Activated naive CD8-positive, alpha-beta T cell treated with anti-CD3 and anti-CD28 coated beads, Interleukin-2, amount 50 U/mL, for 24 hours (primary cell): Measurements from ENCODE around the gene SPRY1.
A peak's percentile ranks its signal among the peaks of the same experiment; 100 is the strongest.

Experiments used
- ATAC-seq: fragments of 150-1000 bp; cut with Tn5 transposase; one replicate; pipeline ENCODE4 v1.10.0; 2021
- DNase-seq: peaks from one replicate; pipeline ENCODE4 v3.0.0; 2021
- H3K27ac Mint-ChIP-seq: one replicate; pipeline ENCODE4 v1.8.0; 2021; ENCODE audit warnings: mild to moderate bottlenecking, mixed read lengths
- H3K27me3 Mint-ChIP-seq: one replicate; pipeline ENCODE4 v1.8.0; 2021; ENCODE audit warnings: mixed read lengths
- H3K36me3 Mint-ChIP-seq: one replicate; pipeline ENCODE4 v1.8.0; 2021; ENCODE audit warnings: low read depth, mixed read lengths
- H3K4me1 Mint-ChIP-seq: one replicate; pipeline ENCODE4 v1.8.0; 2021; ENCODE audit warnings: mixed read lengths
- H3K4me3 Mint-ChIP-seq: one replicate; pipeline ENCODE4 v1.8.0; 2021; ENCODE audit warnings: mild to moderate bottlenecking, moderate library complexity, mixed read lengths
- H3K9me3 Mint-ChIP-seq: one replicate; pipeline ENCODE4 v1.8.0; 2021; ENCODE audit warnings: mixed read lengths

The SPRY1 gene

DNA sequence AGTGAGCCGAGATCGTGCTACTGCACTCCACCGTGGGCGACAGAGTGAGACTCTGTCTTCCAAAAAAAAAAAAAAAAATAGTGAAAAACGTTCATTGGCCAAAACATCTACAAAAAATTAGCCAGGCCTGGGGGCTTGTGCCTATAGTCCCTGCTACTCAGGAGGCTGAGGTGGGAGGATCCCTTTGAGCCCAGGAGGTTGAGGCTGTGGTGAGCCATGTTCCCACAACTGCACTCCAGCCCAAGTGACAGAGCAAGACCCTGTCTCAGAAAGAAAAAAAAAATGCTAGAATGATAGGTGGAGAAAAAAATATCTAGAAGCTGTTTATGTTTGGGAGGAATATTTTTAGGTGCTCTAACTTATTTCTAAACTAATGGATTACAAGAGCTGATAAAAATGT is 14.9 kb downstream of the SPRY1 start:
- Mint-ChIP-seq H3K27me3 (no peaks in the 10 kb centered on the region), H3K4me3 (peak overlapping the region; percentile 44), H3K9me3 (no peaks in the 10 kb centered on the region), H3K4me1 (peaks cover 53% of the 10 kb centered on the region), H3K36me3 (peaks cover 6% of the 10 kb centered on the region), H3K27ac (peak overlapping the region; percentile 88)
- no peak for ATAC-seq
- DNase-seq: no peak

DNA sequence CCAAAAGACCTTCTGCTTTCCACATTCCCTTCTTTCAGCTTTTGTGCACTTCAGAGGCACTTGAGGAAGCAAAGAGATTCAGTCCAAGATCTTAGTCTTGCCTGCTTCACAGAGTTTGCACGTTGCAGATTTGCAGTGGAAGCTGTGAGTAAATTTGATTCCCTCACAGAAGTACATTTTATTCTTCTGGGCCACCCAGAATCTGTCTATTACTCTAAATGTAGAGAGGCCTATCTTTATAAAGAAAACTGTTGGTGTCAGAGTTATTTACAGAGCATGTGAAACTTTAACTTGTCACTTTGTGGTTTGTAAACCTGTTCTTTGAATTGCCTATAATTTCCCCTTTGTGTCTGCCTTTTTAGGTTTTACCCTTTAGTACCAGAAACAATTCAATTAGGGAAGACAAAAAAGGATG is 15.5 kb downstream of the SPRY1 start:
- H3K36me3 Mint-ChIP-seq: peaks cover 2% of the 10 kb centered on the region
- H3K4me1 Mint-ChIP-seq: peaks cover 58% of the 10 kb centered on the region
- H3K27me3 Mint-ChIP-seq: no peaks in the 10 kb centered on the region
- no peaks in the 10 kb centered on the region for H3K9me3 Mint-ChIP-seq
- H3K27ac Mint-ChIP-seq: peak overlapping the region; percentile 88
- DNase-seq: no peak
- H3K4me3 Mint-ChIP-seq: peak overlapping the region; percentile 62
- peak; percentile 44 for ATAC-seq

DNA sequence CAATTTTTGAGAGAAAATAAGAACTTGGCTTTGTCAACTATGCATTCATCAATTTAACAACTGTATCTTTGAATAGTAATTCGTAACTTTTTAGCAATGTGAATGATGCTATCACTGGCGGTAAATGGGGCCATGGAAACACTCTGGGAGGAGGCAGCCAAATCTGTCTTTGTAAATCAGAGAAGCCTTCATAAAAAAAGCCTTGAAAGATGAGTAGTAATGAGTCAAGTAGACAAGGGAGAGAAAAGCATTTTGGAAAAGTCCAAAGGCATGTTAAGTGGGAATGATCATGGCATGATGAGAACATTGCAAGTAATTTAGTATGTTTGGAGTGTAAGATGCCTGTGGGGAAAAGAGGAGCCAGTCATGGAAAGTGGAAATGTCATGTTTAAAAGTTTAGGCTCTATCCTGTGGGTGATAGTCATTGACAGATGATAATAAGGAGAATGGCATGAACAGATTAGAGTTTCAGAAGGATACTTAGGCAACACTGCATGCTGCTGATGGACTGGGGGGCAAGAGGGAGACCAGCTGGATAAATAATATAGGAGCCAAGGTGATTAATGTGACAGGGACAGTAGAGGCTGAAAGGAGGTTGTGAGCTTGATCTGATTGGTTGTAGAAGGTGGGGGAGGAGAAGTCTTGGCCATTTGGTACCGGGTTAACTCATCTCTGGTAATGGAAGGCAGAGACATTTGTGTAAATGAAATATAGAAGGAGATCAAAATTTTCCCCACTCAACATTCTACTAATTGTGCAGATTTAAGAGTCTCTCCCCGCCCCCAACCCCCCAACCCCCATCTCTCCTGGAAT is 16.3 kb downstream of the SPRY1 start:
- H3K4me3 Mint-ChIP-seq: peak overlapping the region; percentile 62

DNA sequence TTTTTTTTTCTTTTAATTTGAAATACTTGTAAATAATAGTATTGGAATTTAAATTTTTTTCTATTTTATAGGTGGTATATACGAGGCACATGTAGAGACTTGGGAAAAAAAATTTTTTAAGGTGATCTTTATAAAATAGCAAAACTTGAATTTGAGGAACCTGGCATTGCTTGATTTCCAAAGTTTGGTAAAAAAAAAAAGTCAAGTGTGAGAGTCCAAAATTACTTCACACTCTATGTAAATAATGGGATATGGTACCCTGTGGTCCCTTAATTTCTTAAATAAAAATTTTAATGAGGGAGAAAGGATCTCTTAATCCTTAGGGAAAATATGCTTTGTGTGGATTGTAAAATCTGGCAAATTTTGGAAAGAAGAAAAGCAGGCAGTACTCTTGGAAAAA is 19.0 kb downstream of the SPRY1 start:
- Mint-ChIP-seq H3K9me3 (peaks cover 3% of the 10 kb centered on the region), H3K27me3 (no peaks in the 10 kb centered on the region), H3K4me3 (peak overlapping the region; percentile 9), H3K4me1 (peaks cover 83% of the 10 kb centered on the region), H3K36me3 (peaks cover 2% of the 10 kb centered on the region), H3K27ac (peak overlapping the region; percentile 93)
- DNase-seq (no peak), ATAC-seq (no peak)

More for the DNA sequence above, 16.3 kb downstream of the SPRY1 start:
- Mint-ChIP-seq H3K27ac (peak overlapping the region; percentile 88), H3K9me3 (no peaks in the 10 kb centered on the region), H3K4me1 (peaks cover 62% of the 10 kb centered on the region), H3K36me3 (no peaks in the 10 kb centered on the region), H3K27me3 (no peaks in the 10 kb centered on the region)
- ATAC-seq (peak; percentile 1), DNase-seq (no peak)

DNA sequence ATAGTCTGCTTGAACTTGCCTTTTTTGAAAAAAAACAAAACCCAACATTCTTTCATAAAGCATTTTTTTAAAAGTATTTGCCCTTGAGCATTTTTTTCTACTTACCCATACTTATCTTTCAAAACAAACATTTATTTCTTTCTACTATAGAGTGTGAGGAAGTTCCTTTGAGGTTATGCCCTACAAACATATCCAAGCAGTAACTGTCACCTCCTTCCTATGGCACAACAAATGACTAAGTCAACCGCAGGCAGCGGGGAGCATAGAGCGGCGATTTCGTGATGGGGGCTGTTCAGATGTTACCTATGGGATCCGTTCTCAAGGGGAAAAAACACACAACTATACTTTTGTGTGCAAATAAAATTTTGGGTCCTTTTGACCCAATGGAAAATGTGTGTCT is 19.4 kb downstream of the SPRY1 start:
- Mint-ChIP-seq H3K4me3 (peak overlapping the region; percentile 9), H3K27ac (peak overlapping the region; percentile 93), H3K4me1 (peaks cover 86% of the 10 kb centered on the region), H3K27me3 (no peaks in the 10 kb centered on the region), H3K9me3 (peaks cover 3% of the 10 kb centered on the region), H3K36me3 (peaks cover 2% of the 10 kb centered on the region)
- DNase-seq (peak; percentile 68), ATAC-seq (peak; percentile 81)

DNA sequence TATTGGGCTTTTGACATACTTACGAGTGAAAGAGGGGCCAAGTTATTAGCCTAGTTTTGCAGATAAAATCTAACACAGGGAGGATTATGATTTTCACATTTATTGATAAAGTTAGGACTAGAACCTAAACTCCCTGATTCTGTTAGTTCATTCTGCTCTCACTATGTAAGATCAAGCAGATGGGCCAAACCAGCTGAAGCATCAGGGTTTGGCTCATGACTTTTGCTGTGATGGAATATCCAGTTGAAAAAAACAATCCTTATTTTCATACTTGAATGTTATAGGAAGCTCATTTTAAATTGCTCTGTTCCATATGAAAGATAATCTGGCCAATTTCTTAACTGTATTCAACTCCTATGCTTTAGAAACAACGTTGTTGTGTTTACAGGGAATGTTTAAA is 21.2 kb downstream of the SPRY1 start:
- H3K27me3 Mint-ChIP-seq: no peaks in the 10 kb centered on the region
- ATAC-seq: no peak
- peaks cover 2% of the 10 kb centered on the region for H3K36me3 Mint-ChIP-seq
- H3K9me3 Mint-ChIP-seq: peaks cover 3% of the 10 kb centered on the region
- DNase-seq: no peak
- H3K4me3 Mint-ChIP-seq: no peak overlapping the region
- H3K27ac Mint-ChIP-seq: peak overlapping the region; percentile 93
- H3K4me1 Mint-ChIP-seq: peaks cover 88% of the 10 kb centered on the region

DNA sequence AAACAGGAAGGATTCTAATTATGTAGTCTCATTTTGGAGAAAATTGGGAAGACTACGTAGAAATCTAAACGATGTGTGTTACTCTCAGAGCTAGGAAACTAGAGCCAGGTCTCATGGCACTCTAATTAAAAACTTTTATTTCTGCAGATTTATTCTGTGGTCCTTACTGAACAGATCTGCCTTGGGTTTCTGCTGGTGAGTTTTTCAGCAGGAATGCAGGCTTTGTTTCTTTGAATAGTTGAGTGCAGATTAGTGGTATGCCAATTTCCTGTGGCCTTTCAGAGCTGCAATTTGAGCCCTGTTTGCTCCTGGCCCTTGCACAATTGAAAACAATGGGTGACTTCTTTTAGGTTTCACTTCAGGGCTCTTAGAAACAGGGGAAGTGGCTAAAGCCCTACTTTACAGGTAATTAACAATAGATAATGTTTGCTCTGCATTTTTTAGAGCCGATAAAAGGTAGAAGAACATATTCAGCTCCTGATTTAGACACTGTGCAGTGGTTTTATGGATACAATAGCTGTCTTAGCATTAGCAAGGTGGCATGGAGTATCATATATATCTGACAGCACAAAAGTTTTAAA is 21.8 kb downstream of the SPRY1 start:
- Mint-ChIP-seq H3K4me3 (no peak overlapping the region), H3K27ac (peak overlapping the region; percentile 93), H3K27me3 (no peaks in the 10 kb centered on the region), H3K9me3 (peaks cover 3% of the 10 kb centered on the region), H3K4me1 (peaks cover 88% of the 10 kb centered on the region), H3K36me3 (peaks cover 2% of the 10 kb centered on the region)
- no peak for DNase-seq
- ATAC-seq: no peak

DNA sequence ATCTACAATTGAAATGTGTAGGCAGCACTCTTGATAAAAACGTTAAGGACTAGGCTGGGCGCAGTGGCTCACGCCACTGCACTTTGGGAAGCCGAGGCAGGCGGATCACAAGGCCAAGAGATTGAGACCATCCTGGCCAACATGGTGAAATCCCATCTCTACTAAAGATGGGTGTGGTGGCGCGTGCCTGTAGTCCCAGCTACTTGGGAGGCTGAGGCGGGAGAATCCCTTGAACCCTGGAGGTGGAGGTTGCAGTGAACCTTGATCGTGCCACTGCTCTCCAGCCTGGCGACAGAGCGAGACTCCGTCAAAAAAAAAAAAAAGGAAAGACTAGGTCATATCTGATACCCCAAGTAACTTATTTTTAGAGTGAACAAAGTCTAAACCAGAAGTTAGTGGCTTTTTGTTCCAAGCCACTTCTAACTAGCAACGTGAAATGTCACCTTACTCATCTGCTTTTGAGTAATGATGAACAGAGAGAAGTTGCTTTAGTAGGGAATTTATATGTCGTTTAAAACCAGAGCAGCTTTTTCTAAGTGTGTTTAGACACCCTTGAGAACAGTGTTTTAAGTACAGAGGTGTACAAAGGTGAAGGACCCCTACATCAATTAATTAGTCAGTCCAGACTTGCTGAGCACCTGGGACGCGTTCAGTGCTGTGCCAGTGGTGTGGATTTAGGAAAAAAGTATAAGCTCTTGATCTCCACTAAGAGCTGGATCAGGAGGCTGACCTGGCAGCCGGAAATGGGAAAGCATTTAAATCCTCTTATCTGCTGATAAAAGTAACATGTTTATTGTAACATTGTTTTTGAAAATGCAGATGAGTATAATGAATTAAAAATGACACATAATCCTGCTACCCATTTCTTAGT is 23.5 kb downstream of the SPRY1 start:
- no peaks in the 10 kb centered on the region for H3K27me3 Mint-ChIP-seq
- H3K4me1 Mint-ChIP-seq: peaks cover 91% of the 10 kb centered on the region
- ATAC-seq (peak; percentile 53), DNase-seq (peak; percentile 34)
- peak overlapping the region; percentile 75 for H3K4me3 Mint-ChIP-seq
- peaks cover 3% of the 10 kb centered on the region for H3K9me3 Mint-ChIP-seq
- H3K27ac Mint-ChIP-seq: peak overlapping the region; percentile 93
- H3K36me3 Mint-ChIP-seq: peaks cover 2% of the 10 kb centered on the region

DNA sequence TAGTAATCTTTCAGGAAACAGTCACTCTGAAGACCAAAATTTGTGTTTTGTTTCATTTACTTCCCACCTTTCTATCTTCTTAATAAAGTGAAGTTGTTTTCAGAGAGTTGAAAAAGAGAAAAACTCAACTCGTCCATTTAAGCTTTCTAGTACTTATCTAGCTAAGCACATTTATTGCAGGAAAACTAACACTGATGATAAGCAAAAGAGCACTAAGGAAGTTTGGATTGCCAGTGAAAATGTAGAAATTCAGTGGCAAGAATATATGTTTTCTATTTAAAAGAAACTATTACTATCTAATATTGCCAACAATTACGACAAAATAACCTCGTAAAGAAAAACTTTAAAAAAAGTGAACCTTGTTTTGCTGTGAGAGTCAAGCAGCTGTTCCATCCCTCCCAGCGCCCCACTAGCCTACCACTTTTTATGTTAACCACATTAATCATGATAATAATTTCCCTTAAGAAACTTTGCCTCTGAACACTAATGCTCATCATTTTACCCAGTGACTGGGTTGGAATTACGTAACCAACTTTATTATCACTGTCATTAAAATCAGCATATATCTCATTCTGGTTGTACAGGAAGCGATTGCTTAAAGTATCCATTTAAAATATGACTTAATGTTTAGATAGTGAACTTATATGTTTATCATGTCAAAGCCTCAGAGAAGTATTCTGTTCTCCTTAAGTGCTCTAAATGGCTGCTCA is 24.8 kb downstream of the SPRY1 start:
- Mint-ChIP-seq H3K27ac (peak overlapping the region; percentile 93), H3K27me3 (no peaks in the 10 kb centered on the region), H3K4me3 (peak overlapping the region; percentile 77), H3K4me1 (peaks cover 87% of the 10 kb centered on the region), H3K9me3 (peaks cover 13% of the 10 kb centered on the region), H3K36me3 (peaks cover 8% of the 10 kb centered on the region)
- peak; percentile 26 for ATAC-seq
- no peak for DNase-seq

DNA sequence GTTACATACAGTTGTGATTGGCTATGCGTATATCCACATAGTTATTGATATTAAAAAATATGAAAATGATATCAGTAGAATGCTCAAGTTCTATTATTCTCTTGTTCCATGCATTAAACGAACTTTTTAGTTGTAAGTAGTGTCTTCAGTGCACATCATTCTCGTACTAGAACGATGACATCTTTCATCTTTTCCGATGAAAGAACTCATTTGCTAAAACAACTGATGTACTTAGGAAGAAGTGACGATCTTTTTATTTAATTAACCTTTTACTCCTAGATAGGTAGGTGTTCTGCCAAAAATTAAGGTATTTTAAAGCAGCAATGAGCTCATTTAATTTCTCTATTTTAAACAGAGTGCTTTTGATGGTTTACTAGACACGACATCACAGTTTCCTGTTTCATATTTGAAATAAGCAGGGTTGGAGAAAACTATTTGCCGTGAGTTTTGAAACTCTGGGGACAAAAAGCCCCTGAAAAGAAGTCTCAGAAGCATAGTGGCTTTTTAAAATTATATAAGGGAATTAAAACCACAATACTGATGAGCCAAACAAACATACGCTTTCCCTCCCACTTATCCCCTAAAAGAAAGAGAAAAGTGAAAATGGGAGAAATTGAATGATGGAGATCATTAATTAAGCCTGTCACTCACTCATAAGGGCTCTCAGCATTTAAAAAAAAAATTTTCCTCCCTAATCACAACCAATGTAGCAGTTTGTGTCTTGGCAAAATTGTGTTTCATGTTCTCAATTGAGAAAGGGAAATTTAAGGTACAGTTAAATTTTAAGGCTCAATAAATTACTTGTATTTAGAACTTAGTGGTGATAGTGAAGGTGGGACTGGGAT is 25.6 kb downstream of the SPRY1 start:
- Mint-ChIP-seq H3K4me1 (peaks cover 79% of the 10 kb centered on the region), H3K27ac (peak overlapping the region; percentile 93), H3K36me3 (peaks cover 13% of the 10 kb centered on the region), H3K4me3 (peak overlapping the region; percentile 77), H3K9me3 (peaks cover 19% of the 10 kb centered on the region), H3K27me3 (no peaks in the 10 kb centered on the region)
- peak; percentile 62 for ATAC-seq
- DNase-seq: no peak

DNA sequence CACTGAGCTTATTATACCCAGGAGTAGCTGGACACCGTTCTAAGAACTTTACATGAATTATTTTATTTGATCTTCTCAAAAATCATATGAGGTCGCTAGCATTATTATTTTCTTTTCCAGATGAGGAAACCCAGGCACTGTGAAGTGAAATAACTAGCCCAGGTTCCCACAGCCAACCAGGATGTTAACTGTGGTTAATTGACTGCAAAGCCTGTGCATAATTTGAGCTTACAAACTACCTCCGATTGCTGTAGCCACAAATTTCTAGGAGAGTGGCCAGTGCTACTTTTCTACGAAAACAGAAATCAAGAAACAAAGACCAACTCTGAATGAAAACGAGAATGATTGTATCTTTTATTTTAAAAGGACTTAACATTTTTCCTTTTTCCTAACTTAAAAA is 27.2 kb downstream of the SPRY1 start:
- peak overlapping the region; percentile 77 for H3K4me3 Mint-ChIP-seq
- ATAC-seq: no peak
- H3K36me3 Mint-ChIP-seq: peaks cover 27% of the 10 kb centered on the region
- H3K9me3 Mint-ChIP-seq: peaks cover 33% of the 10 kb centered on the region
- DNase-seq: no peak
- peak overlapping the region; percentile 93 for H3K27ac Mint-ChIP-seq
- H3K4me1 Mint-ChIP-seq: peaks cover 64% of the 10 kb centered on the region
- no peaks in the 10 kb centered on the region for H3K27me3 Mint-ChIP-seq

DNA sequence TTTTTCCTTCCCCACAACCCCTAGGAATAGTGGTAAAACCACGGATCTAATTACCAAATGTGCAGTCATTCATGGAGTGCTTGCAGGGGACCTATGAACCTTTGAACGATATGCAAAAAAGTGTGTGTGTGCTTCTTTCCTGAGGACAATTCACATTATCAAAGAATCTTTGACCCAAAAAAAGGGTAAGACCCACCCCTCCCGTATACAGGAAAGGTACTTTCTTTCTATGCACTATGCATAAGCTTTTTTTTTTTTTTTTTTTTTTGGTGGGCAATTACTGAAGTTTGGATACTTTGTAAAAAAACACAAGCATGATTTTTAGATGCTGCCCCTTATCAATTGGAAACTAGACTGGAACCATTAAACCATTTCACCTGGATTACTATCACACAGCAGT is 31.4 kb downstream of the SPRY1 start:
- H3K9me3 Mint-ChIP-seq: peaks cover 36% of the 10 kb centered on the region
- no peak for DNase-seq
- H3K4me3 Mint-ChIP-seq: no peak overlapping the region
- H3K4me1 Mint-ChIP-seq: peaks cover 41% of the 10 kb centered on the region
- no peak for ATAC-seq
- no peaks in the 10 kb centered on the region for H3K27me3 Mint-ChIP-seq
- H3K36me3 Mint-ChIP-seq: peaks cover 31% of the 10 kb centered on the region
- no peak overlapping the region for H3K27ac Mint-ChIP-seq

DNA sequence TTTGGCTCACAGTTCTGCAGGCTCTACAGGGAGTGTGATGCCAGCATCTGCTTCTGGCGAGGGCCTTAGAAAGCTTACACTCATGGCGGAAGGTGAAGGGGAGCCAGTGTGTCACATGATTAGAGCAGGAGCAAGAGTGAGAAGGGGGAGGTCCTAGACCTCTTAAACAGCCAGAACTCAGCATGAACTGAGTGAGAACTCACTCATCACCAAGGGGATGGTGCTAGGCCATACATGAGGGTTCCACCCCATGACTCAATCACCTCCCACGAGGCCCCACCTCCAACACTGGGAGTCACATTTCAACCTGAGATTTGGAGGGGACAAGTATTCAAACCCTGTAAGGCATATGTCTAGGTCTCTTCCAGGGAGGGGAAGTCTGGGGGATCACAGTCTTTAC is 33.4 kb downstream of the SPRY1 start:
- H3K4me3 Mint-ChIP-seq: no peak overlapping the region
- ATAC-seq: peak; percentile 99
- peaks cover 22% of the 10 kb centered on the region for H3K4me1 Mint-ChIP-seq
- DNase-seq: peak; percentile 57
- H3K27me3 Mint-ChIP-seq: no peaks in the 10 kb centered on the region
- peaks cover 36% of the 10 kb centered on the region for H3K9me3 Mint-ChIP-seq
- H3K27ac Mint-ChIP-seq: peak overlapping the region; percentile 8
- peaks cover 31% of the 10 kb centered on the region for H3K36me3 Mint-ChIP-seq
